HCEC 1CT (cell line): ENCODE results near the gene IL12A.

Source experiments
- DNase-seq: peaks from one replicate; pipeline ENCODE4 v3.0.0-alpha.2; 2017

The IL12A gene

GRCh38 chr3:160038862-160039562 lies 50.4 kb downstream of the IL12A start:
- DNase-seq = no peak

GRCh38 chr3:160040181-160040580 lies 51.5 kb downstream of the IL12A start:
- DNase-seq = no peak

- DNase-seq = no peak
These were observed 52.8 kb downstream of the IL12A start for GRCh38 chr3:160041465-160041864.

GRCh38 chr3:160044121-160044520 lies 55.5 kb downstream of the IL12A start:
- no peak for DNase-seq
